Activated T-helper 17 cell treated with anti-CD3 and anti-CD28 coated beads, Interleukin-2, amount 50 U/mL, for 72 hours (primary cell): Measurements from ENCODE around the gene AMDHD2. TPM values are rescaled to one million over a fixed set of nuclear protein-coding genes. Genes with fewer than 3 reads are reported as not detected.
"Not testable (repeated sequence)": the region's sequence is repeated elsewhere in the genome, so short reads cannot be mapped to it uniquely, and the experiment has no call there.

Experiments
- ATAC-seq: fragments of 150-1000 bp; cut with Tn5 transposase; replicated peaks from 2 replicates; pipeline ENCODE4 v1.10.0; 2021; ENCODE audit warnings: mild to moderate bottlenecking, moderate library complexity
- H3K27ac Mint-ChIP-seq: one replicate; pipeline ENCODE4 v1.8.0; 2022; ENCODE audit warnings: mixed read lengths
- H3K27me3 Mint-ChIP-seq: one replicate; pipeline ENCODE4 v1.8.0; 2022; ENCODE audit warnings: mixed read lengths
- H3K36me3 Mint-ChIP-seq: one replicate; pipeline ENCODE4 v1.8.0; 2022; ENCODE audit warnings: low read depth, mild to moderate bottlenecking, mixed read lengths
- H3K4me1 Mint-ChIP-seq: one replicate; pipeline ENCODE4 v1.8.0; 2022; ENCODE audit warnings: mixed read lengths
- H3K4me3 Mint-ChIP-seq: one replicate; pipeline ENCODE4 v1.8.0; 2022; ENCODE audit warnings: mild to moderate bottlenecking, mixed read lengths
- H3K9me3 Mint-ChIP-seq: one replicate; pipeline ENCODE4 v1.8.0; 2022; ENCODE audit warnings: mixed read lengths
- total RNA-seq, 2 donors: library from RNA; stranded (reverse); gene quantifications; one replicate each; pipeline ENCODE4 v1.2.3, GENCODE V29; 2022

AMDHD2 gene
- total RNA-seq, 2 donors from 2014 or later: 39.6 to 54.5 TPM

DNA sequence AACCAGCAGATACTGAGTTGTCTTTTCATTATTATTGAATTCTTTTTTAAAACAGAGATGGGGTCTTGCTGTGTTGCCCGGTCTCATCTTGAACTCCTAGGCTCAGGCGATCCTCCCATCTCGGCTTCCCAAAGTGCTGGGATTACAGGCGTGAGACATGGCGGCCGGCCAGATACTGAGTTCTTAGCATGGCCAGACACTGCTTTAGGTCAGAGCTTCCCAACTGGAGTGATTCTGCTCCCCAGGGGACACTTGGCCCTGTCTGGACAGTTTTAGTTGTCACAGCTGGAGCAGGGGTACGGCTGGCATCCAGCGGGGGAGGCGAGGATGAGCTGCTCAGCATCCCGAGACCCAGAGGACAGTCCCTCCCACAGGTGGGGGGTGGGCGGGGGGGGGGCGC lies 58.7 kb downstream of the AMDHD2 start:
- H3K4me1 Mint-ChIP-seq, ATAC-seq, H3K27ac Mint-ChIP-seq, H3K36me3 Mint-ChIP-seq, H3K27me3 Mint-ChIP-seq, H3K4me3 Mint-ChIP-seq, H3K9me3 Mint-ChIP-seq: not testable (repeated sequence)

- peak; percentile 67 for ATAC-seq
- H3K9me3 Mint-ChIP-seq, H3K36me3 Mint-ChIP-seq, H3K4me3 Mint-ChIP-seq, H3K27me3 Mint-ChIP-seq, H3K4me1 Mint-ChIP-seq, H3K27ac Mint-ChIP-seq: not testable (repeated sequence)
These were observed 60.0 kb downstream of the AMDHD2 start for GRCh38 chr16:2580143-2580542.

DNA sequence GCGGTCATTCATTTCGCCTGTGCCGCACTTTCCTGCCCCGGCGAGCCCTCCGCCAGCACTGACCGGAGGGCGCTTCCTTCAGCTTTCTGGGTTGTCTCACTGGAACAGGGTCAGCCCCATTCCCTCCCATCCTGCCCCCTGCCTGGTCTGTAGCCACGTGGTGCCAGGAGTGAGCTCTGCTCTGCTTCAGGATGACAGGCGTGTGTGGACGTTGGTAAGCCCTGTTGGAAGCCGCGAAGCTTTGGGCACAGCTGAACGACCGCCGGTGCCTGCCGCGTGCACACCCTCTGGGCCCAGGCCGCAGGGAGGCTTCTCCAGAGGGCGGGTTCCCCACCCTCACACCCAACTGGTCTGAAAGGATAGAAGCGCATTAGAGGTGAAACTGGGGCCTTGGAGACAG lies 60.6 kb downstream of the AMDHD2 start:
- H3K36me3 Mint-ChIP-seq, H3K9me3 Mint-ChIP-seq, H3K4me1 Mint-ChIP-seq, H3K27me3 Mint-ChIP-seq, ATAC-seq, H3K27ac Mint-ChIP-seq, H3K4me3 Mint-ChIP-seq: not testable (repeated sequence)

Other genes with a start within 250 kb of the AMDHD2 start
- gene ABCA3, start 179.6 kb upstream of the AMDHD2 start, total RNA-seq: 1 to 10 TPM; 4.7 to 5.2 TPM
- gene CCNF, start 90.9 kb upstream of the AMDHD2 start, total RNA-seq: 10 to 100 TPM; 59.6 to 64.5 TPM
- gene TEDC2, start 60.3 kb upstream of the AMDHD2 start, total RNA-seq: 10 to 100 TPM; 14.8 to 19.7 TPM
- gene NTN3, start 49.1 kb upstream of the AMDHD2 start, total RNA-seq: under 1 TPM in 1 of 2 donors, not detected in 1; 0.21 TPM
- 10 to 100 TPM; 10.8 to 16.1 TPM for gene TBC1D24, start 45.2 kb upstream of the AMDHD2 start, total RNA-seq
- gene ATP6V0C, start 6.4 kb upstream of the AMDHD2 start, total RNA-seq: 100 to 1,000 TPM in 1 of 2 donors, 10 to 100 TPM in 1; 98.5 to 128 TPM
- gene CEMP1, start 11.0 kb downstream of the AMDHD2 start, total RNA-seq: not detected
- 10 to 100 TPM; 52.1 to 67.7 TPM for gene PDPK1, start 17.6 kb downstream of the AMDHD2 start, total RNA-seq
- 10 to 100 TPM; 42.2 to 79.1 TPM for gene KCTD5, start 162.2 kb downstream of the AMDHD2 start, total RNA-seq
- gene PRSS27, start 199.9 kb downstream of the AMDHD2 start, total RNA-seq: 1 to 10 TPM; 2.2 to 2.9 TPM
- gene SRRM2, start 232.3 kb downstream of the AMDHD2 start, total RNA-seq: 100 to 1,000 TPM; 553 to 810 TPM